DND-41 (cell line): ENCODE data around the gene HIPK4.

Experiments used
- ATAC-seq: fragments of 200-7000 bp; cut with Tn5 transposase; 3 replicates; pipeline ENCODE4 v1.9.1; 2021; ENCODE audit warnings: low read depth; ENCODE audit not compliant: insufficient read depth
- DNase-seq: peaks from one replicate; pipeline ENCODE4 v3.0.0-alpha.2; 2020
- H2AFZ ChIP-seq: 2 replicates; pipeline ENCODE4 v1.6.0; 2012; ENCODE audit warnings: low read depth, low read length
- H3K27ac ChIP-seq: 2 replicates; pipeline ENCODE4 v1.5.1; 2012; ENCODE audit warnings: low read length, inconsistent platforms
- H3K27me3 ChIP-seq: fragments of 200-600 bp; sonication (generic); 2 replicates; pipeline ENCODE4 v1.6.0; 2012; ENCODE audit warnings: low read length, mild to moderate bottlenecking, inconsistent platforms; ENCODE audit not compliant: insufficient read depth, poor library complexity
- H3K36me3 ChIP-seq: 2 replicates; pipeline ENCODE4 v1.5.1; 2012; ENCODE audit warnings: low read length, inconsistent platforms; ENCODE audit not compliant: insufficient read depth
- H3K4me1 ChIP-seq: 2 replicates; pipeline ENCODE4 v1.5.1; 2012; ENCODE audit warnings: mild to moderate bottlenecking, low read length; ENCODE audit not compliant: insufficient read depth
- H3K4me2 ChIP-seq: 2 replicates; pipeline ENCODE4 v1.6.0; 2012; ENCODE audit warnings: mild to moderate bottlenecking, moderate library complexity, low read length, inconsistent platforms; ENCODE audit not compliant: insufficient read depth
- H3K4me3 ChIP-seq, 2 experiments: fragments of 200-600 bp in 1 of 2; shearing (Covaris generic) in 1 of 2; 2 replicates each; pipeline ENCODE4 v1.5.1; 2012 to 2016; ENCODE audit warnings: inconsistent platforms in 2 of 2, low read length in 2 of 2, mild to moderate bottlenecking in 2 of 2, low read depth in 1 of 2, moderate library complexity in 1 of 2
- H3K79me2 ChIP-seq: 2 replicates; pipeline ENCODE4 v1.6.0; 2012; ENCODE audit warnings: low read length, inconsistent platforms; ENCODE audit not compliant: insufficient read depth
- H3K9ac ChIP-seq: 2 replicates; pipeline ENCODE4 v1.6.0; 2012; ENCODE audit warnings: low read depth, mild to moderate bottlenecking, inconsistent platforms, low read length, moderate library complexity
- H3K9me3 ChIP-seq: 2 replicates; pipeline ENCODE4 v1.5.1; 2012; ENCODE audit warnings: low read length, moderate library complexity, mild to moderate bottlenecking, inconsistent platforms; ENCODE audit not compliant: insufficient read depth, severe bottlenecking
- H4K20me1 ChIP-seq: 2 replicates; pipeline ENCODE4 v1.6.0; 2012; ENCODE audit warnings: low read length; ENCODE audit not compliant: insufficient read depth
- EZH2 ChIP-seq: IDR thresholded peaks from 3 replicates; pipeline ENCODE4 v1.6.1; 2012; ENCODE audit warnings: borderline replicate concordance, low read depth, mild to moderate bottlenecking, moderate library complexity, low read length, inconsistent platforms; ENCODE audit not compliant: severe bottlenecking
- TF ChIP-seq, protein P1 (sequence below): IDR thresholded peaks from 2 replicates; pipeline ENCODE4 v1.5.1; 2012; ENCODE audit warnings: borderline replicate concordance, low read length, moderate library complexity, mild to moderate bottlenecking; ENCODE audit not compliant: poor library complexity, severe bottlenecking; ENCODE audit errors: extremely low read depth

HIPK4 gene

GRCh38 chr19:40421993-40422747 lies 32.2 kb upstream of the HIPK4 start:
- H3K4me2 ChIP-seq, result no peak overlapping the region
- H2AFZ ChIP-seq, result no peak overlapping the region
- H3K9ac ChIP-seq, result no peak overlapping the region
- no peaks in the 10 kb centered on the region for H3K27me3 ChIP-seq
- H3K9me3 ChIP-seq, result no peaks in the 10 kb centered on the region
- DNase-seq, result no peak
- no peak overlapping the region for H3K27ac ChIP-seq
- H4K20me1 ChIP-seq, result no peaks in the 10 kb centered on the region
- H3K36me3 ChIP-seq, result peaks cover 13% of the 10 kb centered on the region; the same call in 1 of the 2 replicates
- H3K79me2 ChIP-seq, result peaks cover 19% of the 10 kb centered on the region
- ATAC-seq, result no peak
- H3K4me1 ChIP-seq, result peaks cover 29% of the 10 kb centered on the region
- H3K4me3 ChIP-seq, result no peak overlapping the region
- TF ChIP-seq, protein P1, sequence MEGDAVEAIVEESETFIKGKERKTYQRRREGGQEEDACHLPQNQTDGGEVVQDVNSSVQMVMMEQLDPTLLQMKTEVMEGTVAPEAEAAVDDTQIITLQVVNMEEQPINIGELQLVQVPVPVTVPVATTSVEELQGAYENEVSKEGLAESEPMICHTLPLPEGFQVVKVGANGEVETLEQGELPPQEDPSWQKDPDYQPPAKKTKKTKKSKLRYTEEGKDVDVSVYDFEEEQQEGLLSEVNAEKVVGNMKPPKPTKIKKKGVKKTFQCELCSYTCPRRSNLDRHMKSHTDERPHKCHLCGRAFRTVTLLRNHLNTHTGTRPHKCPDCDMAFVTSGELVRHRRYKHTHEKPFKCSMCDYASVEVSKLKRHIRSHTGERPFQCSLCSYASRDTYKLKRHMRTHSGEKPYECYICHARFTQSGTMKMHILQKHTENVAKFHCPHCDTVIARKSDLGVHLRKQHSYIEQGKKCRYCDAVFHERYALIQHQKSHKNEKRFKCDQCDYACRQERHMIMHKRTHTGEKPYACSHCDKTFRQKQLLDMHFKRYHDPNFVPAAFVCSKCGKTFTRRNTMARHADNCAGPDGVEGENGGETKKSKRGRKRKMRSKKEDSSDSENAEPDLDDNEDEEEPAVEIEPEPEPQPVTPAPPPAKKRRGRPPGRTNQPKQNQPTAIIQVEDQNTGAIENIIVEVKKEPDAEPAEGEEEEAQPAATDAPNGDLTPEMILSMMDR, result no peak

GRCh38 chr19:40420766-40421765 lies 31.1 kb upstream of the HIPK4 start:
- H3K9me3 ChIP-seq, result no peaks in the 10 kb centered on the region
- peaks cover 19% of the 10 kb centered on the region for H3K79me2 ChIP-seq
- ATAC-seq, result peak; percentile 57
- H3K27me3 ChIP-seq, result no peaks in the 10 kb centered on the region
- peak overlapping the region; percentile 78 for H3K27ac ChIP-seq
- peak overlapping the region; percentile 83 for H2AFZ ChIP-seq
- peak overlapping the region; percentile 78 for H3K9ac ChIP-seq
- H3K4me1 ChIP-seq, result peaks cover 24% of the 10 kb centered on the region
- peak overlapping the region; percentile 91 for H3K4me2 ChIP-seq
- H3K4me3 ChIP-seq, result peak overlapping the region; percentile 27 to 61; a peak in 3 of 4 replicates
- peaks cover 13% of the 10 kb centered on the region; the same call in 1 of the 2 replicates for H3K36me3 ChIP-seq
- DNase-seq, result peak; percentile 80
- H4K20me1 ChIP-seq, result no peaks in the 10 kb centered on the region
- TF ChIP-seq EZH2, result no peak
- TF ChIP-seq, protein P1, result peak; percentile 97

GRCh38 chr19:40420451-40420765 lies 30.4 kb upstream of the HIPK4 start:
- H3K4me2 ChIP-seq, result peak overlapping the region; percentile 91
- peak overlapping the region; percentile 27 to 61; a peak in 3 of 4 replicates for H3K4me3 ChIP-seq
- H3K4me1 ChIP-seq, result peaks cover 24% of the 10 kb centered on the region
- H3K9ac ChIP-seq, result peak overlapping the region; percentile 78
- no peaks in the 10 kb centered on the region for H4K20me1 ChIP-seq
- ATAC-seq (no peak), DNase-seq (no peak)
- peaks cover 13% of the 10 kb centered on the region; the same call in 1 of the 2 replicates for H3K36me3 ChIP-seq
- peak overlapping the region; percentile 83 for H2AFZ ChIP-seq
- TF ChIP-seq EZH2, result no peak
- TF ChIP-seq, protein P1, result no peak
- no peaks in the 10 kb centered on the region for H3K27me3 ChIP-seq
- H3K9me3 ChIP-seq, result no peaks in the 10 kb centered on the region
- peaks cover 19% of the 10 kb centered on the region for H3K79me2 ChIP-seq
- peak overlapping the region; percentile 78; the same call in 1 of the 2 replicates for H3K27ac ChIP-seq
